GM18520 (cell line): ENCODE measurements around the gene MBNL1.

Experiments
- ATAC-seq: cut with Tn5 transposase; IDR thresholded peaks from one replicate; pipeline ENCODE4 v1.9.1; 2021; ENCODE audit not compliant: unreplicated experiment

Gene MBNL1

GRCh38 chr3:152295344-152295743, 26.6 kb downstream of the MBNL1 start:
- ATAC-seq, result no peak

- ATAC-seq, result no peak
Measured at GRCh38 chr3:152295806-152296205, 27.1 kb downstream of the MBNL1 start.

- ATAC-seq, result no peak
Measured at GRCh38 chr3:152296382-152296781, 27.7 kb downstream of the MBNL1 start.

GRCh38 chr3:152296971-152297370, 28.2 kb downstream of the MBNL1 start:
- no peak for ATAC-seq

- ATAC-seq, result peak; percentile 43
Measured at GRCh38 chr3:152298393-152299248, 29.9 kb downstream of the MBNL1 start.

GRCh38 chr3:152299249-152299976, 30.7 kb downstream of the MBNL1 start:
- no peak for ATAC-seq

- ATAC-seq, result no peak
Measured at GRCh38 chr3:152300029-152300731, 31.5 kb downstream of the MBNL1 start.

GRCh38 chr3:152301745-152302181, 33.0 kb downstream of the MBNL1 start:
- ATAC-seq, result no peak

GRCh38 chr3:152302521-152303021, 33.8 kb downstream of the MBNL1 start:
- ATAC-seq, result peak; percentile 45

GRCh38 chr3:152304160-152304559, 35.4 kb downstream of the MBNL1 start:
- ATAC-seq, result no peak

- no peak for ATAC-seq
Measured at GRCh38 chr3:152305075-152305474, 36.3 kb downstream of the MBNL1 start.

- ATAC-seq, result no peak
Measured at GRCh38 chr3:152307829-152308474, 39.2 kb downstream of the MBNL1 start.

- ATAC-seq, result no peak
Measured at GRCh38 chr3:152308475-152308844, 39.7 kb downstream of the MBNL1 start.

GRCh38 chr3:152309031-152309430, 40.3 kb downstream of the MBNL1 start:
- no peak for ATAC-seq

GRCh38 chr3:152309535-152310307, 41.0 kb downstream of the MBNL1 start:
- no peak for ATAC-seq

- no peak for ATAC-seq
Measured at GRCh38 chr3:152313430-152313829, 44.7 kb downstream of the MBNL1 start.

- ATAC-seq, result no peak
Measured at GRCh38 chr3:152313914-152314313, 45.2 kb downstream of the MBNL1 start.

- ATAC-seq, result no peak
Measured at GRCh38 chr3:152314677-152315353, 46.1 kb downstream of the MBNL1 start.

- no peak for ATAC-seq
Measured at GRCh38 chr3:152315623-152316022, 46.9 kb downstream of the MBNL1 start.

- ATAC-seq, result no peak
Measured at GRCh38 chr3:152316318-152316717, 47.6 kb downstream of the MBNL1 start.
